ENCODE measurements around the gene FTCD. TPM values are rescaled to one million over a fixed set of nuclear protein-coding genes. Genes with fewer than 3 reads are reported as not detected.

FTCD gene
- total RNA-seq, 1 donor from 2014 or later, result 0.33 TPM

- peaks cover 1% of the 10 kb centered on the region for H3K36me3 ChIP-seq (ENCODE audit: control insufficient read depth, insufficient read depth, low read length)
- no peak for DNase-seq (ENCODE audit: low read depth)
- H3K27me3 ChIP-seq (ENCODE audit: control insufficient read depth, insufficient read depth, low read length), result no peaks in the 10 kb centered on the region
- no peak overlapping the region for H3K4me3 ChIP-seq (ENCODE audit: low read depth, low read length)
- no peak for TF ChIP-seq CTCF (IDR thresholded peaks at IDR 0.05; ENCODE audit: insufficient read depth, low read length, poor library complexity, severe bottlenecking)
Observed at GRCh38 chr21:46124926-46125845, 30.2 kb downstream of the FTCD start.

DNA sequence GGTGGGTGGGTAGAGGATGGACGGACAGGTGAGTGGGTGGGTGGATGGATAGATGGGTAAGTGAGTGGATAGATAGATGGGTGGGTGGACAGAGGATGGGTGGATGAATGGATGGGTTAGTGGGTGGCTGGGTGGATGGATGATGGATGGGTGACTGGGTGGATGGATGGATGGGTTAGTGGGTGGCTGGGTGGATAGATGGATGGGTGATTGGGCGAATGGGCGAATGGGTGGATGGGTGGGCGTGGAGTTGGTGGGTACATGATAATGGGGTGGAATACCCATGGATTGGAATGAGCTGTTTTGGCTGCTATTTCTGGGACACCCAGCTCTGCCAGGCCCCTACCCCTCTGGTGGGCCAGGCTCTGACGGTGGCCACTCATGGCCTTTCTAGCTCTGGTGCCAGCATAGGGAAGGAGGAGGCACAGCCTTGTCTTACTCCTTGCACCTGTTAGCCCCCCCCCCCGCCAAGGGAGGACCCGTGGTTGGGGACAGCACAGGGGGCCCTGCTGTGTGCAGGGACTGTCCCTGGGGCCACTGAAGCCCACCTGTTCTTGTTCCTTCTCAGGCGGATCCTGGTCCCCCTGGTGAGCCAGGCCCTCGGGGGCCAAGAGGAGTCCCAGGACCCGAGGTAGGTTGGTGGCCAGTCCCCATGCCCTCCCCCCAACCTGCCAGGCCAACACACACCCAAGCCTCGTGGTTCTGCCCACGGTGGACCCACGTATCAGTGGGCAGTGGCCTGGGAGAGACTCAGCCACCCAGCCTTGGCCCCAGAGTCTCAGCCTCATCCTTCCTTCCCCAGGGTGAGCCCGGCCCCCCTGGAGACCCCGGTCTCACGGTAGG, 31.1 kb downstream of the FTCD start:
- DNase-seq (ENCODE audit: low read depth), result no peak
- Histone ChIP-seq H3K4me3 (ENCODE audit: low read depth, low read length) (no peak overlapping the region), H3K36me3 (ENCODE audit: control insufficient read depth, insufficient read depth, low read length) (peaks cover 1% of the 10 kb centered on the region), H3K27me3 (ENCODE audit: control insufficient read depth, insufficient read depth, low read length) (no peaks in the 10 kb centered on the region)
- TF ChIP-seq CTCF (IDR thresholded peaks at IDR 0.05; ENCODE audit: insufficient read depth, low read length, poor library complexity, severe bottlenecking), result no peak

DNA sequence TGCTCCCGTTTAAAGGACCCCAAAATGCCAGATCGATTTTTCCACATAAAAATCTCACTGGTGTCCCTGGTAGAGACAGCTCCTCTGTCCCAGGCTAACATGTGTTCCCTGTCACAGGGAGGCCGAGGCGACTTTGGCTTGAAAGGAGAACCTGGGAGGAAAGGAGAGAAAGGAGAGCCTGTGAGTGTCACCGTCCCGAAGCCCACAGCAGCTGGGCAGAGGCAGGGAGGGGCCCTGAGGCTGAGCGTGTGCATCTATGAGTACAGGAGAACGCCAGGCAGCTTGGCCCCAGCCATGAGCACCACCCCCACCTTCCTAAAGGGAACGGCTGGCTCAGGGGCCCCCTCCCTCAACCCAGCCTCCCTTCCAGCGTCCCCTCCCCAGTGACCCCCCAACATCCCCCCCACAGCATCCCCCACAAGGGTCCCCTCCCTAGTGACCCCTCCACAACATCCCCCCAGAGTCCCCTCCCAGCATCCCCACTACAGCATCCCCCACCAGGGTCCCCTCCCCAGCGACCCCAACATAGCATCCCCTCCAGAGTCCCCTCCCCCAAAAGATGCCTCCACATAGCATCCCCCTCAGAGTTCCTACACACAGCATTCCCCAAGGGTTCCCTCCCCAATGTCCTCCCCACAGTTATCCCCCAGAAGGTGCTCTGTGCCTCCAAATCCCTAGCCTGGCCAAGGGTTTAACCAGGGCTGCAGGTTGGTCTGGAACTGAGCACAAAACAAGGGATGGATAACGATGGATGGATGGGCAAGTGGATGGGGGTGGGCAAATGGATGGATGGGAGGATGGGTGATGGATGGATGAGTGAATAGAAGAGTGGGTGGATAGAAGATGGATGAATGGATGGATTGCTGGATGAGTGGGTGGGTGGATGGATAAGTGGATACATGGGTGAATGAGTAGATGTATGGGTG, 32.4 kb downstream of the FTCD start:
- H3K4me3 ChIP-seq (ENCODE audit: low read depth, low read length), result no peak overlapping the region
- H3K36me3 ChIP-seq (ENCODE audit: control insufficient read depth, insufficient read depth, low read length), result peaks cover 1% of the 10 kb centered on the region
- DNase-seq (ENCODE audit: low read depth), result no peak
- no peak for TF ChIP-seq CTCF (IDR thresholded peaks at IDR 0.05; ENCODE audit: insufficient read depth, low read length, poor library complexity, severe bottlenecking)
- no peaks in the 10 kb centered on the region for H3K27me3 ChIP-seq (ENCODE audit: control insufficient read depth, insufficient read depth, low read length)

DNA sequence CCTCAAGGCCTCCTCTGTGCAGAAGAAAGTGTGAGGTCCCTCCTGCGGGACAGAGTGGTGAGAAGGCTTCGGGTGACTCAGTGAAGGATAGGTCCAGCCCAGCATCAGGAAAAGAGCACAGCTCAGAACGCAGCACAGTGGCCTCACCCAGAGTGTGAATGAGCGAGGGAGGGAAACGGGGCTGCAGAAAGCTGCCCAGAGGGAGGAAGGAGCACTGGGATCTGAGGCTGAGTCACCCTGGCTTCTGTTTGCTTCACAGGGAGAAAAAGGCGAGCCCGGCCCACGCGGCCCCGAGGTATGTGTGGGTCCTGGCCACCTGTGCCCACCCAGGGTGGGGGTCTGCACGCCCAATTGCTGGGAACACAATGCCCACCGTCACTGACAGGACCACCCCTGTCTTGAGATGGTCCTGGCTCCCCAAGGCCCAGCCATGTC, 33.1 kb downstream of the FTCD start:
- no peak overlapping the region for H3K4me3 ChIP-seq (ENCODE audit: low read depth, low read length)
- no peak for TF ChIP-seq CTCF (IDR thresholded peaks at IDR 0.05; ENCODE audit: insufficient read depth, low read length, poor library complexity, severe bottlenecking)
- H3K27me3 ChIP-seq (ENCODE audit: control insufficient read depth, insufficient read depth, low read length), result no peaks in the 10 kb centered on the region
- H3K36me3 ChIP-seq (ENCODE audit: control insufficient read depth, insufficient read depth, low read length), result peaks cover 1% of the 10 kb centered on the region
- DNase-seq (ENCODE audit: low read depth), result no peak
